Stimulated activated CD4-positive, alpha-beta T cell treated with anti-CD3 and anti-CD28 coated beads, TNF-alpha, amount 100 ng/mL, for 24 hours (primary cell): ENCODE results near the gene CELSR2.

ENCODE experiments used
- DNase-seq, 3 experiments: peaks; one replicate each; pipeline ENCODE4 v3.0.0-alpha.2; 2020; ENCODE audit warnings: low read depth in 3 of 3

The CELSR2 gene

DNA sequence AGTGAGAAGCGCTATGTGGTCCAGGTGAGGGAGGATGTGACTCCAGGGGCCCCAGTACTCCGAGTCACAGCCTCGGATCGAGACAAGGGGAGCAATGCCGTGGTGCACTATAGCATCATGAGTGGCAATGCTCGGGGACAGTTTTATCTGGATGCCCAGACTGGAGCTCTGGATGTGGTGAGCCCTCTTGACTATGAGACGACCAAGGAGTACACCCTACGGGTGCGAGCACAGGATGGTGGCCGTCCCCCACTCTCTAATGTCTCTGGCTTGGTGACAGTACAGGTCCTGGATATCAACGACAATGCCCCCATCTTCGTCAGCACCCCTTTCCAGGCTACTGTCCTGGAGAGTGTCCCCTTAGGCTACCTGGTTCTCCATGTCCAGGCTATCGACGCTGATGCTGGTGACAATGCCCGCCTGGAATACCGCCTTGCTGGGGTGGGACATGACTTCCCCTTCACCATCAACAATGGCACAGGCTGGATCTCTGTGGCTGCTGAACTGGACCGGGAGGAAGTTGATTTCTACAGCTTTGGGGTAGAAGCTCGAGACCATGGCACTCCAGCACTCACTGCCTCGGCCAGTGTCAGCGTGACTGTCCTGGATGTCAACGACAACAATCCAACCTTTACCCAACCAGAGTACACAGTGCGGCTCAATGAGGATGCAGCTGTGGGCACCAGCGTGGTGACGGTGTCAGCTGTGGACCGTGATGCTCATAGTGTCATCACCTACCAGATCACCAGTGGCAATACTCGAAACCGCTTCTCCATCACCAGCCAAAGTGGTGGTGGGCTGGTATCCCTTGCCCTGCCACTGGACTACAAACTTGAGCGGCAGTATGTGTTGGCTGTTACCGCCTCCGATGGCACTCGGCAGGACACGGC is 2.2 kb downstream of the CELSR2 start:
- no peak for DNase-seq

DNA sequence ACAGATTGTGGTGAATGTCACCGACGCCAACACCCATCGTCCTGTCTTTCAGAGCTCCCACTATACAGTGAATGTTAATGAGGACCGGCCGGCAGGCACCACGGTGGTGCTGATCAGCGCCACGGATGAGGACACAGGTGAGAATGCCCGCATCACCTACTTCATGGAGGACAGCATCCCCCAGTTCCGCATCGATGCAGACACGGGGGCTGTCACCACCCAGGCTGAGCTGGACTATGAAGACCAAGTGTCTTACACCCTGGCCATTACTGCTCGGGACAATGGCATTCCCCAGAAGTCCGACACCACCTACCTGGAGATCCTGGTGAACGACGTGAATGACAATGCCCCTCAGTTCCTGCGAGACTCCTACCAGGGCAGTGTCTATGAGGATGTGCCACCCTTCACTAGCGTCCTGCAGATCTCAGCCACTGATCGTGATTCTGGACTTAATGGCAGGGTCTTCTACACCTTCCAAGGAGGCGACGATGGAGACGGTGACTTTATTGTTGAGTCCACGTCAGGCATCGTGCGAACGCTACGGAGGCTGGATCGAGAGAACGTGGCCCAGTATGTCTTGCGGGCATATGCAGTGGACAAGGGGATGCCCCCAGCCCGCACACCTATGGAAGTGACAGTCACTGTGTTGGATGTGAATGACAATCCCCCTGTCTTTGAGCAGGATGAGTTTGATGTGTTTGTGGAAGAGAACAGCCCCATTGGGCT is 3.0 kb downstream of the CELSR2 start:
- DNase-seq: no peak

DNA sequence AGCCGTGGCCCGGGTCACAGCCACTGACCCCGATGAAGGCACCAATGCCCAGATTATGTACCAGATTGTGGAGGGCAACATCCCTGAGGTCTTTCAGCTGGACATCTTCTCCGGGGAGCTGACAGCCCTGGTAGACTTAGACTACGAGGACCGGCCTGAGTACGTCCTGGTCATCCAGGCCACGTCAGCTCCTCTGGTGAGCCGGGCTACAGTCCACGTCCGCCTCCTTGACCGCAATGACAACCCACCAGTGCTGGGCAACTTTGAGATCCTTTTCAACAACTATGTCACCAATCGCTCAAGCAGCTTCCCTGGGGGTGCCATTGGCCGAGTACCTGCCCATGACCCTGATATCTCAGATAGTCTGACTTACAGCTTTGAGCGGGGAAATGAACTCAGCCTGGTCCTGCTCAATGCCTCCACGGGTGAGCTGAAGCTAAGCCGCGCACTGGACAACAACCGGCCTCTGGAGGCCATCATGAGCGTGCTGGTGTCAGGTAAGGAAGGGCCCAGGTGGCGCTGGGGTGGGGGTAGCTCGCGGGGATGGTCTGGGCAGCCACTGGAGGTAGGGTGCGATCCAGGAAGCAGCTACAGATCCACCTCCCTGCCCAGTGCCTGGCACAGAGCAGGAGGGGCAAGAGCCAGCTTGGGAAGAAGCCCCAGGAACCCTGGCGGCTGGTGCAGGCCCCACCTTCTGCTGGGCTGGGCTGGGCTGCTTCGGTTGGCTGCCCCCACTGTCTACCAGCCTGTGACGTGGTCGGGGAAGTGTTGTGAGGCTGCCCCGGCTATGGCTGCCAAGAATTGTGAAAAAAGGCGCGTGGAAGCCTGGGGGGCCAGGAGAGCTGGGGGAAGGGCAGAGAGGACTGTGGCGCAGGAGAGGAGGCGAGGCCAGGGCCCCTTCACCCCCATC is 3.8 kb downstream of the CELSR2 start:
- DNase-seq: no peak

DNA sequence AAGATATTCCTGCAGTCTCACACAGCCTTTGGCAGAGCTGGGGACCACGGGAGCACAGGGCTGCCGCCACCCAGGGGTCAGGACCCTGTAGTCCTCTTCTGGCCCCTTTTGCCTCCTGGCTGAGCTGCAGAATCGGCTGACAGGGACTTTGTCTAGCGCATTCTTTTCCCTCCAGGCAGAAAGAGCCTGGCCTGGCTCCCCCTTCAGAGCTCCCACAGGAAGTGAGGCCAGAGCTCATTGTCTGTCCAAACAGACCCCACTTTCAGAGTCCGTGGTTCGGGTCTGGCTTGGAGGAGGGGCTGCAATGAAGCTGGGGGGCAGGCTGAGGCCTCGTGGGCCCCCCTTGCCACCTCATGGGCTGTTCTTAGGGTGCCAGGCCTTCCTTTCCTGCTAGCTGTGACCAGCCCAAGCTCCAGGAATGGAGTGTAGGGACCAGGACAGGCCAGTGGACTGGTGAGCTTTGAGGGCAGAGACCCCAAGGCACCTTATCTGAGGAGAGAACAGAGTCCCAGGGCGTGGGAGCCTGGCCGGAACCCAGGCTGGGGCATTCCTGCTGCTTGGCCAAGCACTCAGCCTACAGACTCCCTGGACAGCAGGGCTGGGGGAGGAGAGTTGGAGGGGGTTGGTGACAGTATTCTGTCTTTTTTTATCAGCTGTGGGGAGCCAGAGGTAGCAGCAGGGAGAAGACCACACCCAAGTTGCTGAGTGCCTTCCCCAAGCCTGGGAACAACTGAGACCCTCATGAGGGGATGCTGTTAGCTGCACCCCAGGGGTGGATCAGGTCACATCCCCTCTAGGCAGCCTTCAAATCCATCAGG is 4.7 kb downstream of the CELSR2 start:
- no peak for DNase-seq

DNA sequence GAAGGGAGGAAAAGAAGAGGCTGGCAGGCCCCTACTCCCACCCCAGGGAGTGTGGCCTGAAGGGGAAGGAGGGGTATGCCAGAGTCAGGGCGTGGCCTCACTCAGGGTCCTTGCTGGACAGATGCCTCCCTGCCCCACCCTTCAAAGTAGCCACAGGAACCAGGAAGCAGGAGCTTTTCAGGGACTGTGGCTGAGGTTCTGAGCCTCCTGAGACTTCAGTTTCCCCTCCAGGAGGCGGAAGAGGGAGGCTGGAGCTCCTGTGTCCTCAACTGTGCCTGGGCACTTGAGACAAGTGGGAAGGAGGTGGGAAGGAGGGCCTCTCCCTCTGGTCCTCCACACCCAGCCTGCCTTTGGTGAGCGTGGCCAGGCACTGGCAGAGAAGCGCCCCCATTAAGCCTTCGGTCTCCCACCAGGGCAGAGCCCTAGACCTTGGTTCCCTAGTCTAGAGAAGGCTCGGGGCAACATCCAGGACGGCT is 5.3 kb downstream of the CELSR2 start:
- DNase-seq: no peak

DNA sequence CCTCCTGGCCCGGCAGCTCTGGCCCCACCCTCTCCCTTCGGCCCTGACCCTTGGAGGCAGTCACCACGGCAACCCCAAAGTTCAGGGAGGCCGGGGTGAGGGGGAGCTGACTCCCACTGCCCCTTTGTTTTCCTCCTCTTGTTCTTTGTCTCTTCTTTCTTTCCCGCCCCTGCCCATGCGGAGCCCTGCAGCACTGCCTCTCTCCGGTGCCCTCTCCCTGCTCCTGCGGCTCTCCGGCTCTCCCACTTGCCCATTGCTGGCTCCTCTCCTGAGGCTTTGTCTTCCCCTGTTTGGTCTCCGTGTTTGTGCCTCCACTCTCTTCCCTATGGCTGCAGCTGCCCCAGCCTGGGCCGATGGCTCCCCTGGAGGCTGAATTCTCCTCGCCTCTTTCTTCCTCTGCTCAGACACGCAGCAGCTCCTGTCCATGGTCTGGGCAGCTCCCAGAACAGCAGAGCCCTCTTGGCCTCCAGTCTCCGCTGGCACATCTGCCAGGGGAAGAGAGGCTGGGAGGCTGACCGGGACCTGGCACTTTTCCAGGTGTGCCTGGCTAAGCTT is 5.8 kb downstream of the CELSR2 start:
- DNase-seq: no peak

DNA sequence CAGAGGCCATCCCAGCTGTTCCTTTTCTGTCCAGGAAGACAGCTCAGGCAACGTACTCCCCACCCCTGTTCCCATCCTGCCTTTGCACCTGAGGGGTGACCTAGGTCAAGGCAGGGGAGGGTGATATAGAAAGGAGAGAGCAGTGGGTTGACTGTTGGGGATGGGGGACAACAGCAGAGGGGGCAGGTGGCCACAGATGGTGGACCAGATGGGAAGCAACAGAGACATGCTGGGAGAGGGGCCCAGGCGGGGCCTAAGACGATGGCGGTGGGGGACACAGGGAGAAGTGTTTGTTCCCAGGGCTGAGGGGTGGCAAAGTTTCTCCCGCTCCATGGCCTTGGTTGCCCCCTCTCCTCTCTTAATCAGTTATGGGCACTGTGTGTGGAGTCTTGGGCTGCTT is 6.3 kb downstream of the CELSR2 start:
- DNase-seq: no peak

DNA sequence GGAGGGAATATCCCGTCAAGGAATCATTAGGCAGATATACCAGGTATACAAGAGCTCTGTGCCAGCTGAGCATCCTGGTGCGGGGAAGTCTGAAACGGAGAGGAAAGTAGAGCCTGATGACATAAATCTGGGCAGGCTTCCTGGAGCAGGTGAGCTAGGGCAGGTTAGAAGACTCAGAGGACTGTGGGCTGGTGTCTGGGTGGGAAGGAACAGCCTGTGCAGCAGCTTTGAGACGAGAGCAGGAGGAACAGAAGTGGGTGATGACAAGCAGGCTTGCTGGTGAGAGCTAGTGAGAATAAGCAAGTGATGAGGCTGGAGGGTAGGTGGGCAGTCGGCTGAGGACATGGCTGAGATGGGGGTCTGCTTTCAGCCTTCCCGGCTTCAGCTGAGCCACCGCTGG is 6.7 kb downstream of the CELSR2 start:
- no peak for DNase-seq

DNA sequence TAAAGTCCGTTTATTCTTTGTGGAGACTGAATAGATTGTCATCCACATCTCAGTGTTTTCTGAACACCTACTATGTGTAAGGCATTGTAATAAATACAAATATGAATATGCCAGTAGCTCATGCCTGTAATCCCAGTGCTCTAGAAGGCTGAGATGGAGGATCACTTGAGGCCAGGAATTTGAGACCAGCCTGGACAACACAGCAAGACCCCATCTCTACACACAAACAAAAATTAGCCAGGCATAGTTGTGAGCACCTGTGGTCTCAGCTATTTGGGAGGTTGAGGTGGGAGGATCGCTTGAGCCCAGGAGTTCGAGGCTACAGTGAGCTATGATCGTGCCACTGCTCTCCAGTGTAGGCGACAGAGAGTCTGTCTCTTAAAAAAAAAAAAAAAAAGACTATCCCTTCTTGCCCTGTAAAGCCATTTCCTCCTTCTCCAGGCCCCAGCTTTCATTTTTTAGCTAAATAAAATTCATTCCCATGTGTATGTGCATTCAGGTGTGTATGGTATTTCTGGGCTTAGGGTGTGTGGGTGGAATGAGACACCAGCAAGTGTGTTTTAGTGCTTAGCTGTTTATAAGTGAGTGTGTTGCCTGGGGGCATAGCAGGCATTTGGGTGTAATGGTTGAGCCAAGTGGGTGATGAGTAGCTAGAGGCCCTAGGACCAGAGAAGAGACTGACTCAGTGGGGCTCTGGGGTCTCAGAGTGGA is 7.8 kb downstream of the CELSR2 start:
- DNase-seq: no peak

DNA sequence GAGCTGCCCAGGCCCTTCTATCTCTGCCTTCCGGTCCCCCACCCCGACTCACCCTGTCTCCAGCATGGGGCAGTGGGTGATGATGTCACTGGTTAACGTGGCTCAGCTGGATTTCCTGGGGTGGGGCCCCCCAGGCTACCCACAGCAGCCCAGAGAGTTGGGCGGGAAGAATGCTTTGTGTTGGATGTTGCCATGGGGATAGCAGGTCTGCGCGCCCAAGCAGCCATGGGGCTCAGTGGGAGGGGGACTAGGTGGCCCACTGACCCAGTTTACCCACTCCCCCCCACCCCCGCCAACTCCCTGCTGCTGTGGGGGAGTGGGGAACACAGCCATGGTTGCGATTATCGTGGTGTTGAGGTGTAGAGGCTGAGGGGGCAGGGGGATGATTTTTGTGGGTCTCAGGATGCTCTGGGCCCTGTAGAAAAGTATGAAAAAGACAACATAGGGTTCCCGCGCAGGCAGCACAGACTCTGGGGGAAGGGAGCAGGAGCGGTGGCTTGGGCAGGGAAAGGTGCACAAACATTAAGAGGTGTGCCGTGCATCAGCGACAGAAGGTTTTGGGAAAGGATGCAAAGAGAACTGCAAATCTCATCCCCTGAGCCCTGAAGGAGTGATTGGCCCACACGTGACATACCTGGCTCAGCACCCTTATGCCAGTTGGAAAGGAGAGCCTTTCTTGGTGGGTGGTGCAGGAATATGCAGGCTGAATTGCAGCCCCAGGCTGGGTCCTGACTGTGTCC is 8.5 kb downstream of the CELSR2 start:
- no peak for DNase-seq

DNA sequence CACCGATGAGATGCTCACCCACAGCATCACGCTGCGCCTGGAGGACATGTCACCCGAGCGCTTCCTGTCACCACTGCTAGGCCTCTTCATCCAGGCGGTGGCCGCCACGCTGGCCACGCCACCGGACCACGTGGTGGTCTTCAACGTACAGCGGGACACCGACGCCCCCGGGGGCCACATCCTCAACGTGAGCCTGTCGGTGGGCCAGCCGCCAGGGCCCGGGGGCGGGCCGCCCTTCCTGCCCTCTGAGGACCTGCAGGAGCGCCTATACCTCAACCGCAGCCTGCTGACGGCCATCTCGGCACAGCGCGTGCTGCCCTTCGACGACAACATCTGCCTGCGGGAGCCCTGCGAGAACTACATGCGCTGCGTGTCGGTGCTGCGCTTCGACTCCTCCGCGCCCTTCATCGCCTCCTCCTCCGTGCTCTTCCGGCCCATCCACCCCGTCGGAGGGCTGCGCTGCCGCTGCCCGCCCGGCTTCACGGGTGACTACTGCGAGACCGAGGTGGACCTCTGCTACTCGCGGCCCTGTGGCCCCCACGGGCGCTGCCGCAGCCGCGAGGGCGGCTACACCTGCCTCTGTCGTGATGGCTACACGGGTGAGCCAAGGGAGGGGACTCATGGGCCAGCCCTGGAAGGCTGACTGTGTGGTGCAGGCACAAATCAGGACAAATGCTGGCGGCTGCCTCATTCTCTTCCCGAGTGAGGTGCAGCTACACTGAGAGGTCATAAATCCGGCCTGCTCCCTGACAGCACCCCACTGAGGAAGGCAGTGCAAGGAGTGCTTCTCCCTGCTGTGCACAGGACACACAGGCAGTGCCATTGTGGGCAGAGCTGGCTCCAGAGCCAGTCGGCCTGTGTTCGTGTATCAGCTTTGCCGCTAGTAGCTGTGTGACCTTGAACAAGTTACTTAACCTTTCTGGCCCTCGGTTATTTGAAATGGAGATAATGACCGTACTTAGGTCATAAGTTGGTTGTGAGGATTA is 9.4 kb downstream of the CELSR2 start:
- no peak for DNase-seq

DNA sequence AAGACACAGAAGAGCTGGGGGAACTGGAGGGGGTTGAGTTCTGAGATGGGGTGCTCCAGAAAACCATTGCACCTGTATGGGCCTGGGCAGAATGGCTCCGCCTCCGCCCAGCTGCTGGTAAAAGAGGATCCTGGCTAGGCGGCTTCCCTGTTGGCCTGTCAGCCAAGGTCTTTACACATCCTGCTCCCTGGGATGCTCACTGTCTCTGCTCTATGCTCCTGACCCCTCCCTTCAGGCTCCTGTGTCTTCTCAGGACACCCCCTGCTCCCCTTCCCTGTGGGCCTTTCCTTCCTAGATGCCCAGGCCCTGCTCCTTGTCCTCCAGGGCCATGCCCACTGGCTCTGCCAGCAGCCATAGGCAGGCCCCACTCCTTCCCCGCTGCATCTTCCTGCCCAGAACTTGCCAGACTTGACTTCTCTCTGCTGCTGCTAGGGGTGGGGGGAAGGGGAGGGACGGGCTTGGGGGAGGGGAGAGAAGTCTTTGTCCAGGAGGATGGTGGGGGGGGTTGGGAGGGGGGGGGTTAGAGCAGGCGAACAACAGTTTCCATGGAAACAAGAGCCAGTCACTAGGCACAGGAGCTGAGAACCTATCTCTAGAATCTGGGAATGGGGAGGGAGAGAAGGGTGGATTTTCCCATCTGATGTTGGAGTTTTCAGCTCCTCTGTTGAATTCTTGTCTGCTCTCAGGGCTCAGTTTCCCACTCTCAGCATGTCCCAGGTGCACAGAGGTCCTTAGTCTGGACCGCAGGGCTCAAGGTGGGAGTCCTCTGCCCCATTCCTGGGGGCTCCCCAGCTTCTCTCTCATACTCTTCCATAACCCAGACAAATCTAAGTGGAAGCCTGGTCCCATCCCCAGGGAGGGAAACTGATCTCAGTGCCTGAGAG is 10.6 kb downstream of the CELSR2 start:
- no peak for DNase-seq

DNA sequence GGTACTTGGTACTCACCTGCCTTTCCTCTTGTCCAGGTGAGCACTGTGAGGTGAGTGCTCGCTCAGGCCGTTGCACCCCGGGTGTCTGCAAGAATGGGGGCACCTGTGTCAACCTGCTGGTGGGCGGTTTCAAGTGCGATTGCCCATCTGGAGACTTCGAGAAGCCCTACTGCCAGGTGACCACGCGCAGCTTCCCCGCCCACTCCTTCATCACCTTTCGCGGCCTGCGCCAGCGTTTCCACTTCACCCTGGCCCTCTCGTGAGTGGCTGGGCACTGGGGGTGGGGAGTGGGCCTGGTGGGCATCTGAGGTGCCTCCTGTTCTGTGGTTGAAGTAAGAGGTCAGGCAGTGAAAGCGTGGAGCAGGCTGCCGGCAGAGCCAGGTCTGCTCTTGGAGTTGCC is 11.7 kb downstream of the CELSR2 start:
- DNase-seq: no peak

DNA sequence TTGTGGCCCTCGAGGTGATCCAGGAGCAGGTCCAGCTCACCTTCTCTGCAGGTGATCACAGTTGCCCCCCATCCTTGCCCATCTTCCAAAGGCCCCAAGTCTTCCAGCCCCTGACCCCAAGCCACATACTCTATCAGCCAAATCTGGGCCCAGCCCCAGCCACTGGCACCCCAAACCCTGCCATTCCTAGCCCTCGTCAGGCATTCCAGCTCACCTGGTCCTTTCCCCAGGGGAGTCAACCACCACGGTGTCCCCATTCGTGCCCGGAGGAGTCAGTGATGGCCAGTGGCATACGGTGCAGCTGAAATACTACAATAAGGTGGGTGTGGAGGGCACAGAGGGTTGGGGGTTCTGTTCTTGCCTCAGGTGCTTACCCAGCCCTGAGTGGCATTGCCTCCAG is 12.2 kb downstream of the CELSR2 start:
- no peak for DNase-seq

DNA sequence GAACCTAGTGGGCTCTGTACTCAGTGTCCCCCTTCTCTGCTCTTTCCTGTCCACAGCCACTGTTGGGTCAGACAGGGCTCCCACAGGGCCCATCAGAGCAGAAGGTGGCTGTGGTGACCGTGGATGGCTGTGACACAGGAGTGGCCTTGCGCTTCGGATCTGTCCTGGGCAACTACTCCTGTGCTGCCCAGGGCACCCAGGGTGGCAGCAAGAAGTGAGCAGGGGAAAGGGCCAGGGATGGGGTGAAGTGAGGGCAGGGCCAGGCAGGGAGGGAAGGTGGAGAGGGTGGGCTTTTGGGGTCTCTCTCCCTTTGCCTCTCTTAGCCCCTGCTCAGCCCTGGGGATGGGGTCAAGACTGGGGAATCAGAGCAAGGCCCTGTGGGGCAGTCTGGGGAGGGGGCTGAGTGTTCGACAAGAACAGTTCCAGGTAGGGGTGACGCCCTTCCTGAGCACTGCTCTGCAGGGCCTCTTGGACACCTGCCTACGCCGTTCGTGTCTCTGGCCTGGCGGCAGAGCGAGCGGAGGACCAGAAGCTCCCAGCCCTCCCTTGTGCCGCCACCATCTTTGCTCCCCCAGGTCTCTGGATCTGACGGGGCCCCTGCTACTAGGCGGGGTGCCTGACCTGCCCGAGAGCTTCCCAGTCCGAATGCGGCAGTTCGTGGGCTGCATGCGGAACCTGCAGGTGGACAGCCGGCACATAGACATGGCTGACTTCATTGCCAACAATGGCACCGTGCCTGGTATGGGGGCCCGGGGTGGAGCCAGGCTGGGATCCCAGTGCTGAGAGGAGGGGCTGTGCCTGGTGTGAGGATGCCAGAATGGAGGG is 13.1 kb downstream of the CELSR2 start:
- DNase-seq: no peak

DNA sequence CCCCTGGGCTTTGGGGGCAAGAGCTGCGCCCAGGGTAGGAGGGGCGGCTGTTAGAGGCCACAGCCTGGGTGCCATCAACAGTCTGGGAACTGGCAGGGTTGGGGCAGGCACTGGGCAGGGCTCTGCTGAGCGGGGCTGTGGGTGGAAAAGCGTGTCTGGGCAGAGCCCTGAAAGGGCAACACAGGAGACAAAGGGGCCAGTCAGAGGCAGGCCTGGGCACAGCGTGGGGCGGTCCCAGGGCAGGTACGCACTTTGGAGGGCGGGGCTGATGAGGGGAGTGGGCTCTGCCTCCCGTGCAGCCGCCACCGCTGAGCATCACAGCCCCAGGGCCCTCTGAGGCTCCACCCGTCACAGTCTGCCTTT is 13.9 kb downstream of the CELSR2 start:
- no peak for DNase-seq
